Common myeloid progenitor, CD34-positive (primary cell): Measurements from ENCODE around the gene EFCAB14.

Experiments
- CTCF ChIA-PET: fragments of 350-600 bp; sonication (Branson Sonifier 250); formaldehyde crosslinking; loops from one replicate; lab custom pipeline; 2021; ENCODE audit warnings: antibody characterized with exemption; lab: Charles Lee
- POLR2A ChIA-PET: fragments of 350-600 bp; sonication (Branson Sonifier 250); formaldehyde crosslinking; loops from one replicate; lab custom pipeline; 2021; ENCODE audit warnings: antibody characterized with exemption; lab: Charles Lee
- DNase-seq, 3 donors: peaks; one replicate each; pipeline versions ENCODE4 v3.0.0 to v3.0.0-alpha.2; 2013
- H3K27ac ChIP-seq, 2 experiments: 1 replicate in 1 of 2; 2 replicates in 1 of 2; pipeline ENCODE4 v1.7.0; 2013; ENCODE audit warnings: inconsistent platforms in 2 of 2, low read length in 2 of 2, mild to moderate bottlenecking in 2 of 2, low read depth in 1 of 2, moderate library complexity in 1 of 2; ENCODE audit not compliant: severe bottlenecking in 2 of 2, insufficient read depth in 1 of 2, poor library complexity in 1 of 2
- H3K27me3 ChIP-seq, 5 experiments: replicated peaks in 2 of 5; 1 replicate in 3 of 5; 2 replicates in 2 of 5; pipeline versions ENCODE4 v1.6.1 to v1.7.0; 2013; ENCODE audit warnings: low read length in 4 of 5, mild to moderate bottlenecking in 2 of 5, moderate library complexity in 2 of 5, inconsistent platforms in 1 of 5; ENCODE audit not compliant: insufficient read depth in 5 of 5, control insufficient read depth in 4 of 5
- H3K36me3 ChIP-seq, 4 experiments: 1 replicate in 2 of 4; 2 replicates in 2 of 4; pipeline versions ENCODE4 v1.6.1 to v1.7.0; 2013; ENCODE audit warnings: low read length in 3 of 4, control low read depth in 1 of 4, mild to moderate bottlenecking in 1 of 4; ENCODE audit not compliant: control insufficient read depth in 4 of 4, insufficient read depth in 4 of 4
- H3K4me1 ChIP-seq, 4 experiments: 1 replicate in 3 of 4; 2 replicates in 1 of 4; pipeline versions ENCODE4 v1.6.1 to v1.7.1; 2013; ENCODE audit warnings: low read length in 3 of 4, mild to moderate bottlenecking in 3 of 4, control low read depth in 1 of 4, inconsistent platforms in 1 of 4, moderate library complexity in 1 of 4; ENCODE audit not compliant: control insufficient read depth in 4 of 4, insufficient read depth in 4 of 4; ENCODE audit errors: control extremely low read depth in 1 of 4
- H3K4me3 ChIP-seq, 7 experiments: 1 replicate in 4 of 7; 2 replicates in 3 of 7; pipeline versions ENCODE4 v1.5.1 to v1.7.0; 2013; ENCODE audit warnings: mild to moderate bottlenecking in 7 of 7, low read length in 6 of 7, moderate library complexity in 6 of 7, inconsistent platforms in 2 of 7, low read depth in 2 of 7, control low read depth in 1 of 7; ENCODE audit not compliant: insufficient read depth in 4 of 7, control insufficient read depth in 1 of 7; ENCODE audit errors: extremely low read depth in 1 of 7
- H3K9me3 ChIP-seq, 5 experiments: 1 replicate in 4 of 5; 2 replicates in 1 of 5; pipeline versions ENCODE4 v1.6.1 to v1.7.1; 2013; ENCODE audit warnings: low read length in 4 of 5, mild to moderate bottlenecking in 2 of 5, inconsistent platforms in 1 of 5, low read depth in 1 of 5, moderate library complexity in 1 of 5; ENCODE audit not compliant: control insufficient read depth in 4 of 5, insufficient read depth in 2 of 5; ENCODE audit errors: control extremely low read depth in 1 of 5
- WGBS: methylation state at CpG from one replicate; pipeline ENCODE4 v1.1.5; 2013; ENCODE audit not compliant: insufficient coverage; 5-methylcytosine and 5-hydroxymethylcytosine counted together

Gene EFCAB14

DNA sequence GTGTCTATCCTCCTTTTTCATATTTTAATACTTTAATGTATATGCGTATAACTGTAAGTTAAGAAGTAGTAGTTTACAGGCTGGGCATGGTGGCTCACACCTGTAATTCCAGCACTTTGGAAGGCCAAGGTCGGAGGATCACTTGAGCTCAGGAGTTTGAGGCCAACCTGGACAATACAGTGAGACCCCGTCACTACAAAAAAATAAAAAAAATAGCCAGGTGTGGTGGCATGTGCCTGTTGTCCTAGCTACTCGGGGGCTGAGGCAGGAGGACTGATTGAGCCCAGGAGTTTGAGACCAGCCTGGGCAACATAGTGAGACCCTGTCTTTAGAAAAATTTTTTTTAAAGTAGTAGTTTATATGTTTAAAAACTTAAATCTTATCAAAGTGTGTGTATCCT, 73.1 kb downstream of the EFCAB14 start:
- Histone ChIP-seq H3K27ac (no peak overlapping the region), H3K4me3 (no peak overlapping the region), H3K36me3 (peaks cover 13 to 44% (median 18%) of the 10 kb centered on the region in 4 experiments), H3K4me1 (no peaks in the 10 kb centered on the region), H3K27me3 (no peaks in the 10 kb centered on the region), H3K9me3 (peaks cover 0 to 26% (median 7%) of the 10 kb centered on the region in 5 experiments)
- ChIA-PET POLR2A (no interaction called here), CTCF (no interaction called here)
- no peak for DNase-seq
- WGBS: 100% methylated on average over 3 of the region's 4 CpGs

DNA sequence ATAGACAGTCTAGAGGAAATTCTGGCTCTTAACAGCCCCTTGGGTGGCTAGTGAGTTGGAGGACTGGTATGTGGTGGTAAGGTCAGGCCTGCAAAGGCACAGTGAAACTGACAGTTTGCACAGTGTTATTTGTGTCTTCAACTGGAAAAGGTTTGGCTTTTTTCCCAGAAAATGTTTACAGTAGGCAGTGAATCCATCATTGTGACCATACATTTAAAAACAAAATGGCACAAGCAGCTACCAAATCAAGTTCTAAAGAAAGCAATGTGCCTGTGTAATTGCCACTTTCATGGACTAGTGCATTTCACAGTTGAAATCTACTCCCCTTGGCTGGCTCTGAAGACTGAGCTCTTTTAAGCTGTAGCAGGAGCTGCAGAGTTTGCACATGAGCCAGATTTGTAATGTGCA, 75.5 kb downstream of the EFCAB14 start:
- H3K27me3 ChIP-seq: no peaks in the 10 kb centered on the region
- DNase-seq: no peak
- no peak overlapping the region for H3K4me3 ChIP-seq
- no peaks in the 10 kb centered on the region for H3K4me1 ChIP-seq
- POLR2A ChIA-PET: no interaction called here
- peaks cover 3 to 23% (median 10%) of the 10 kb centered on the region in 4 experiments for H3K36me3 ChIP-seq
- no peak overlapping the region for H3K27ac ChIP-seq
- peaks cover 0 to 9% (median 0%) of the 10 kb centered on the region in 5 experiments for H3K9me3 ChIP-seq
- CTCF ChIA-PET: interaction anchor here (0.6 to 0.8 kb wide), 2 partner anchors 14 to 94 kb away, joined by 3 read pairs; no protein-coding TSS in a partner anchor

DNA sequence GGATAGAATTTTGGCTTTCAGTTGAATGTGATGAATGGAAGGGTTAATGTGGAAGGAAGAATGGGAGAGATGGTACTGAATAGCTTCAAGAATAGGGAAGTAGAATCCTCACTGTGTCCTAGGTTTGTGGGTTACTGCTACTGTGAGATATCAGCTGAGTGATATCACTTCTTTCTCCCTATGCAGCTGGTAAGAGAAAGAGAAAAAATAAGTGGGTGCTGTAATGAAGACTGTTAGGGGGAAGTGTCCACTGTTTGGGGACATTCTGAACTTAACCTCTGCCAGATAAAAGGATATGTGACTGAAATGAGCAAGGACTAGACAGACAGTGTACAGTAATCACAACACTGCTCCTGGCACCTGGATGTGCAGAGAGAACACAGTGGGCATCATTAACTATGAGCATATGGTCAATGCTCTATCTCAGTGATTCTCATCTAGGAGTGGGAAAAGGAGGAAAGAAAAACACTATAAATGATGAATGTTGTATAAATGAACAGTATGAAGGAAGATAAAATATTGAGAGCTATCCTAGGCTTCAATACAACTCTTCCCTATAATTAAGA, 76.7 kb downstream of the EFCAB14 start:
- POLR2A ChIA-PET: no interaction called here

DNA sequence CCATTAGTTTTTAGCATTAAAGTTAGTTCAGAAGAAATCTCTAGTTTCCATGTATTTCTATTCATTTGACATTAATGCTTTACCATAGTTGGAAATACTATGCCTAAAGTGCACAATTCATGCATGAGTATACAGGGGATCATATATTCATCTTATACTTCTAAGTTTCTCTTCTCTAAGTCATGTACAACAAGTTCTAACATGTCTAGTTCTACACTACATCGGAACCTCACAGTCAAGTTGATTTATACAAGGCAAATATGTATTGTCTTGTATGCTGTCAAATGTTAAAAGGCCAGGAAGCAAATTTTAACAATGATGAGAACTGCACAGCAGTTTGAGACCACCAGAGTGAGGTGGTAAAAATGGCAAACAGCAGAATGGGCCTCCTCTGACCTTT, 79.4 kb downstream of the EFCAB14 start:
- POLR2A ChIA-PET: no interaction called here
- H3K9me3 ChIP-seq: no peaks in the 10 kb centered on the region
- no peak overlapping the region for H3K27ac ChIP-seq
- H3K36me3 ChIP-seq: peaks cover 7 to 26% (median 15%) of the 10 kb centered on the region in 4 experiments
- H3K27me3 ChIP-seq: no peaks in the 10 kb centered on the region
- DNase-seq: no peak
- H3K4me3 ChIP-seq: no peak overlapping the region
- no peaks in the 10 kb centered on the region for H3K4me1 ChIP-seq
- WGBS: no CpG with 5 or more reads among the region's 1 CpG
- CTCF ChIA-PET: no interaction called here

More for the DNA sequence above, 76.7 kb downstream of the EFCAB14 start:
- DNase-seq: peak in 2 of 3 donors; percentile 28 to 54
- Histone ChIP-seq H3K4me1 (no peaks in the 10 kb centered on the region), H3K9me3 (peaks cover 0 to 2% (median 0%) of the 10 kb centered on the region in 5 experiments), H3K4me3 (no peak overlapping the region), H3K36me3 (peaks cover 2 to 13% (median 8%) of the 10 kb centered on the region in 4 experiments), H3K27ac (no peak overlapping the region), H3K27me3 (no peaks in the 10 kb centered on the region)
- CTCF ChIA-PET: no interaction called here

DNA sequence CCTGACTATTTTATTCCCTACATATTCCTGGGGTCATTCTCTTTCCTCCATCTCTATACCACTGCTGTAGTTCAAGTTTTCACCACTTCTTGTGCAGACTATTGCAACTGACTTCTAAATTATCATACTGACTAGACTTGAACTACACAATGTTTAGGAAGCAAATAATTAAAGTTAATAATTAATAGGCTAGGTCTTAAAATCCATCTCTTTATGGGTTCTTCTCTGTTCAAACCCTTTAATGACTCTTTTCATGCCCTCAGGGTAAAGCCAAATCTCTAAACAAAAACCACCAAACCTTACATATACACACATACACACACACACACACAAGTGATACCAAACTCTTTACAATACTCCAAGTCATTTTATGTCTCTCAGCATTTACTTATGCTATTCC, 80.0 kb downstream of the EFCAB14 start:
- POLR2A ChIA-PET: no interaction called here
- Histone ChIP-seq H3K27me3 (no peaks in the 10 kb centered on the region), H3K4me1 (no peaks in the 10 kb centered on the region), H3K9me3 (no peaks in the 10 kb centered on the region), H3K27ac (no peak overlapping the region), H3K36me3 (peaks cover 7 to 28% (median 16%) of the 10 kb centered on the region in 4 experiments), H3K4me3 (no peak overlapping the region)
- DNase-seq: no peak
- CTCF ChIA-PET: no interaction called here

DNA sequence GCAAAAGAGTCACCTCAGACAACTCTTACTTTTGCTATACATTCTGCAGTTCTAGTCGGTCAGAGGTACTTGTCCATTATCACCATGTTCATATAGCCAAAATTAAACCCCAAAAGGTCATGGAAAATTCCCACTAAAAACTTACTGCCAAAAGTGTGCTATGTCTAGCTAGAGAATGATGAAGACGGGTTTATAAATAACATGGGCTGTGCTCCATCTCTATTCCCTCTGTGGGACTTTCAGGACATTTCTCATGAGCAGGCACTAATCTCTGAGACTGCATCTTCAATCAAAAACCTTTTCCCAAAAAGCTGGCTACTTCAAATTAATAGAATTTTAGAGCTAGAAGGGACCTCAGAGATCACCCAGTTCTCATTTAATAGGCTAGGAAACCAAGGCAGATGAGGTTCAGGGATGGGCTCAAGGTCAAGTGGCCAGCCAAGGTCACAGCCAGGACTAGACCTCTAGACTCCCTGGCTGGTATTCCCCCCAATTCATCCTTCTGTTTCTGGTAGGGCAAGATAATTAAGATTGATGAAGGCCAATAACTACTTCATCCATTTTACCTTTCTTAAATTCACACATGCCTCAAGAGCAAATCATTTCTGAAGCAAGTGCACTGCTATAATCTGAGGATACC, 81.3 kb downstream of the EFCAB14 start:
- H3K9me3 ChIP-seq: no peaks in the 10 kb centered on the region
- WGBS: 0% methylated on average over 1 of the region's 2 CpGs
- no peak overlapping the region for H3K27ac ChIP-seq
- H3K4me1 ChIP-seq: no peaks in the 10 kb centered on the region
- H3K27me3 ChIP-seq: no peaks in the 10 kb centered on the region
- CTCF ChIA-PET: no interaction called here
- no peak overlapping the region for H3K4me3 ChIP-seq
- DNase-seq: no peak
- H3K36me3 ChIP-seq: peaks cover 5 to 31% (median 15%) of the 10 kb centered on the region in 4 experiments
- POLR2A ChIA-PET: interaction anchor here (0.6 kb wide), 1 partner anchor 33 kb away, joined by 3 read pairs; the partner anchor contains the start of gene MKNK1

DNA sequence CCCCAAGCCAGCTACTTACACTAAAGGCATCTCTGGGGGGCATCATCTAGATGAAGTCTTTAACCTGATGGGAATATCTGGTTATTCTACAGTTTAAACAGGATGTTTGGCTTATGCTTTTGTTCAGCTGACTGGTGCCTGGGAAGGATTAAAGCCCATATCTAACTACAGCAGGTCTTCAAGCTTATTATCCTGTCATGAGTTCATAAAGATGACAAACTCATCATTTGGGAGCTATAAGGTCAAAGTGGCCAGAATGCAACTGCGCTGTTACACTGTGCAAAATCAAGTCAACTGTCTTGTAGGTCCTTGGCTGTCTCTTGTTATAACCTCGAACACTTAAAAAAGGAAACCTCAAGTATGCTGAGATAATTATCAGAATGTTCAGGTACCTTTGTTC, 83.7 kb downstream of the EFCAB14 start:
- CTCF ChIA-PET: interaction anchor here (0.6 to 1.4 kb wide), 2 partner anchors 17 to 85 kb away, joined by 3 to 4 read pairs; no protein-coding TSS in a partner anchor
- H3K27me3 ChIP-seq: no peaks in the 10 kb centered on the region
- POLR2A ChIA-PET: no interaction called here
- no peaks in the 10 kb centered on the region for H3K9me3 ChIP-seq
- no peak overlapping the region for H3K27ac ChIP-seq
- WGBS: 100% methylated on average over 2 of the region's 2 CpGs
- H3K36me3 ChIP-seq: peaks cover 5 to 40% (median 22%) of the 10 kb centered on the region in 4 experiments
- no peak for DNase-seq
- H3K4me3 ChIP-seq: no peak overlapping the region
- no peaks in the 10 kb centered on the region for H3K4me1 ChIP-seq
